Keratinocyte (primary cell): ENCODE measurements around the gene RPL32. TPM values are rescaled to one million over a fixed set of nuclear protein-coding genes. Genes with fewer than 3 reads are reported as not detected.

Source experiments
- DNase-seq: peaks from one replicate; pipeline ENCODE4 v3.0.0-alpha.2; 2011; ENCODE audit warnings: low read depth, missing footprints, low spot score
- FAIRE-seq: peaks from 2 replicates; lab custom pipeline; 2011; peaks lifted over from hg19 to GRCh38; lab: Jason Lieb, UNC
- H2AFZ ChIP-seq: 2 replicates; pipeline ENCODE4 v1.6.0; 2012; ENCODE audit warnings: low read length, control low read depth, inconsistent platforms; ENCODE audit not compliant: control insufficient read depth
- H3K27ac ChIP-seq: 2 replicates; pipeline ENCODE4 v1.5.1; 2011; ENCODE audit warnings: low read length; ENCODE audit not compliant: control insufficient read depth, insufficient read depth
- H3K27me3 ChIP-seq: 3 replicates; pipeline ENCODE4 v1.6.0; 2011; ENCODE audit warnings: low read length; ENCODE audit not compliant: control insufficient read depth, insufficient read depth; ENCODE audit errors: extremely low read depth
- H3K36me3 ChIP-seq, 2 experiments: 2 replicates in 1 of 2; 3 replicates in 1 of 2; pipeline ENCODE4 v1.5.1; 2011; ENCODE audit warnings: low read length in 2 of 2, mild to moderate bottlenecking in 1 of 2; ENCODE audit not compliant: control insufficient read depth in 2 of 2, insufficient read depth in 2 of 2; ENCODE audit errors: extremely low read depth in 1 of 2
- H3K4me1 ChIP-seq: 3 replicates; pipeline ENCODE4 v1.5.1; 2011; ENCODE audit warnings: low read length; ENCODE audit not compliant: control insufficient read depth, insufficient read depth; ENCODE audit errors: extremely low read depth
- H3K4me2 ChIP-seq: 3 replicates; pipeline ENCODE4 v1.6.0; 2011; ENCODE audit warnings: low read depth, low read length; ENCODE audit not compliant: control insufficient read depth, insufficient read depth; ENCODE audit errors: extremely low read depth
- H3K4me3 ChIP-seq, 3 experiments: fragments of 200-600 bp in 1 of 3; sonication (generic) in 1 of 3; 2 replicates in 2 of 3; 3 replicates in 1 of 3; pipeline ENCODE4 v1.5.1; 2011 to 2016; ENCODE audit warnings: low read length in 3 of 3, mild to moderate bottlenecking in 3 of 3, control low read depth in 2 of 3, inconsistent platforms in 1 of 3, low read depth in 1 of 3, mixed read lengths in 1 of 3, mixed run types in 1 of 3, moderate library complexity in 1 of 3; ENCODE audit not compliant: control insufficient read depth in 2 of 3, insufficient read depth in 2 of 3; ENCODE audit errors: extremely low read depth in 1 of 3
- H3K79me2 ChIP-seq: 2 replicates; pipeline ENCODE4 v1.6.0; 2012; ENCODE audit warnings: low read length; ENCODE audit not compliant: control insufficient read depth, insufficient read depth
- H3K9ac ChIP-seq: 3 replicates; pipeline ENCODE4 v1.6.0; 2011; ENCODE audit warnings: low read length; ENCODE audit not compliant: control insufficient read depth, insufficient read depth; ENCODE audit errors: extremely low read depth
- H3K9me1 ChIP-seq: 3 replicates; pipeline ENCODE4 v1.6.0; 2011; ENCODE audit warnings: low read length; ENCODE audit not compliant: control insufficient read depth, insufficient read depth; ENCODE audit errors: extremely low read depth
- H3K9me3 ChIP-seq: 2 replicates; pipeline ENCODE4 v1.5.1; 2012; ENCODE audit warnings: low read depth, low read length; ENCODE audit not compliant: control insufficient read depth
- H4K20me1 ChIP-seq: 3 replicates; pipeline ENCODE4 v1.6.0; 2011; ENCODE audit warnings: low read length; ENCODE audit not compliant: control insufficient read depth, insufficient read depth; ENCODE audit errors: extremely low read depth
- EZH2 ChIP-seq: IDR thresholded peaks from one replicate; pipeline ENCODE4 v1.6.1; 2012; ENCODE audit warnings: inconsistent platforms, mild to moderate bottlenecking, low read length, moderate library complexity
- dilution Hi-C: fragments of 300-500 bp; cut with MboI; formaldehyde crosslinking; loops from one replicate; pipeline ENCODE4 v1.7.0; 2020; ENCODE audit warnings: low sequenced_read_pairs; ENCODE audit not compliant: extremely low pct_ligation_motif_present
- polyA plus RNA-seq, 5 experiments: library from polyadenylated mRNA; depleted of rRNA in 3 of 5; stranded (reverse) in 3 of 5; stranded (forward) in 1 of 5; unstranded in 1 of 5; fragments of >200 nt; gene quantifications; 1 replicate in 1 of 5; 2 replicates in 3 of 5; 3 replicates in 1 of 5; pipeline versions ENCODE4 v1.2.1 to v1.2.3, GENCODE V29; 2011 to 2012; ENCODE audit warnings: missing spikeins in 2 of 5, low read depth in 1 of 5, low replicate concordance in 1 of 5
- TF ChIP-seq, protein P1 (sequence below), 3 experiments: IDR thresholded peaks in 1 of 3; conservative IDR thresholded peaks in 1 of 3; optimal IDR thresholded peaks in 1 of 3; 2 replicates in 2 of 3; 3 replicates in 1 of 3; pipeline versions ENCODE3 to v1.5.1; 2011; ENCODE audit warnings: low read length in 3 of 3, mild to moderate bottlenecking in 3 of 3, moderate library complexity in 2 of 3, control low read depth in 1 of 3, inconsistent platforms in 1 of 3; ENCODE audit not compliant: insufficient read depth in 2 of 3; ENCODE audit errors: extremely low read depth in 1 of 3

The RPL32 gene
- polyA plus RNA-seq, 1 donor (not counting 4 experiments of a cell fraction or from before 2014, with no cell fraction given): 2,534 TPM

- FAIRE-seq (no peak), DNase-seq (no peak)
- no peak overlapping the region for H3K4me2 ChIP-seq
- H3K27me3 ChIP-seq: no peaks in the 10 kb centered on the region
- H3K27ac ChIP-seq: no peak overlapping the region
- no peaks in the 10 kb centered on the region for H4K20me1 ChIP-seq
- dilution Hi-C loops: no loop called here
- H3K36me3 ChIP-seq: no peaks in the 10 kb centered on the region
- H3K4me1 ChIP-seq: no peaks in the 10 kb centered on the region
- TF ChIP-seq EZH2: no peak
- TF ChIP-seq, protein P1, sequence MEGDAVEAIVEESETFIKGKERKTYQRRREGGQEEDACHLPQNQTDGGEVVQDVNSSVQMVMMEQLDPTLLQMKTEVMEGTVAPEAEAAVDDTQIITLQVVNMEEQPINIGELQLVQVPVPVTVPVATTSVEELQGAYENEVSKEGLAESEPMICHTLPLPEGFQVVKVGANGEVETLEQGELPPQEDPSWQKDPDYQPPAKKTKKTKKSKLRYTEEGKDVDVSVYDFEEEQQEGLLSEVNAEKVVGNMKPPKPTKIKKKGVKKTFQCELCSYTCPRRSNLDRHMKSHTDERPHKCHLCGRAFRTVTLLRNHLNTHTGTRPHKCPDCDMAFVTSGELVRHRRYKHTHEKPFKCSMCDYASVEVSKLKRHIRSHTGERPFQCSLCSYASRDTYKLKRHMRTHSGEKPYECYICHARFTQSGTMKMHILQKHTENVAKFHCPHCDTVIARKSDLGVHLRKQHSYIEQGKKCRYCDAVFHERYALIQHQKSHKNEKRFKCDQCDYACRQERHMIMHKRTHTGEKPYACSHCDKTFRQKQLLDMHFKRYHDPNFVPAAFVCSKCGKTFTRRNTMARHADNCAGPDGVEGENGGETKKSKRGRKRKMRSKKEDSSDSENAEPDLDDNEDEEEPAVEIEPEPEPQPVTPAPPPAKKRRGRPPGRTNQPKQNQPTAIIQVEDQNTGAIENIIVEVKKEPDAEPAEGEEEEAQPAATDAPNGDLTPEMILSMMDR (optimal IDR thresholded peaks at IDR 0.05 in 1 of 3, IDR thresholded peaks at IDR 0.05 in 1 of 3, conservative IDR thresholded peaks at IDR 0.05 in 1 of 3; ENCODE audit: extremely low read depth in 1 of 3, insufficient read depth in 2 of 3, low read length in 3 of 3): no peak
- no peaks in the 10 kb centered on the region for H3K79me2 ChIP-seq
- H3K9me3 ChIP-seq: no peaks in the 10 kb centered on the region
- no peak overlapping the region for H2AFZ ChIP-seq
- no peak overlapping the region for H3K4me3 ChIP-seq
- no peaks in the 10 kb centered on the region for H3K9me1 ChIP-seq
- no peak overlapping the region for H3K9ac ChIP-seq
Observed at GRCh38 chr3:12815719-12816118, 25.6 kb downstream of the RPL32 start.

DNA sequence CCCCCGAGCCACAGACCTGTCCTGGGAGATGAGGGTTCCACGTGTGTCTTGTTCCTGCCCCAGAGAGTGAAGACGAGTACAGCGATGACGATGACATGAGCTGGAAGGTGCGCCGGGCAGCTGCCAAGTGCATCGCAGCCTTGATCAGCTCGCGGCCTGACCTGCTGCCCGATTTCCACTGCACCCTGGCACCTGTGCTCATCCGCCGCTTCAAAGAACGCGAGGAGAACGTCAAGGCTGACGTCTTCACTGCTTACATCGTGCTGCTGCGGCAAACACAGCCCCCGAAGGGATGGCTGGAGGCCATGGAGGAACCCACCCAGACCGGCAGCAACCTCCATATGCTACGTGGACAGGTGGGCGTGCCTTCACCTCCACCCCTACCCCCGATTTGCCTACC, 26.3 kb downstream of the RPL32 start:
- Histone ChIP-seq H3K4me1 (no peaks in the 10 kb centered on the region), H3K9me3 (no peaks in the 10 kb centered on the region), H2AFZ (no peak overlapping the region), H3K9ac (no peak overlapping the region), H3K27ac (no peak overlapping the region), H3K79me2 (no peaks in the 10 kb centered on the region), H3K36me3 (no peaks in the 10 kb centered on the region), H3K27me3 (no peaks in the 10 kb centered on the region), H3K4me2 (no peak overlapping the region), H4K20me1 (no peaks in the 10 kb centered on the region), H3K4me3 (no peak overlapping the region), H3K9me1 (no peaks in the 10 kb centered on the region)
- dilution Hi-C loops: no loop called here
- FAIRE-seq (no peak), DNase-seq (no peak)
- TF ChIP-seq EZH2: no peak
- TF ChIP-seq, protein P1 (optimal IDR thresholded peaks at IDR 0.05 in 1 of 3, IDR thresholded peaks at IDR 0.05 in 1 of 3, conservative IDR thresholded peaks at IDR 0.05 in 1 of 3; ENCODE audit: extremely low read depth in 1 of 3, insufficient read depth in 2 of 3, low read length in 3 of 3): no peak
